Right kidney (tissue), 1 donor: ENCODE measurements around the gene MTA2.

Experiments
- DNase-seq: peaks from one replicate; pipeline ENCODE4 v3.0.0-alpha.2; 2016

MTA2 gene

GRCh38 chr11:62613291-62613778 lies 11.7 kb upstream of the MTA2 start:
- no peak for DNase-seq

- DNase-seq: peak; percentile 65
Measured at GRCh38 chr11:62612366-62613290, 11.0 kb upstream of the MTA2 start, which contains the start of the genes EML3 and ROM1. TSS of gene EML3 (minus strand) at chr11:62612775. CDS start at chr11:62612457, 318 bp downstream. TSS of gene ROM1 (plus strand) at chr11:62613257. CDS start at chr11:62613282, 25 bp downstream.

GRCh38 chr11:62611705-62612365 lies 10.2 kb upstream of the MTA2 start:
- DNase-seq: peak; percentile 72

- no peak for DNase-seq
Measured at GRCh38 chr11:62610814-62611704, 9.4 kb upstream of the MTA2 start.

- no peak for DNase-seq
Measured at GRCh38 chr11:62610403-62610802, 8.7 kb upstream of the MTA2 start.

GRCh38 chr11:62608776-62609175 lies 7.1 kb upstream of the MTA2 start:
- no peak for DNase-seq

- DNase-seq: no peak
Measured at GRCh38 chr11:62607714-62608113, 6.0 kb upstream of the MTA2 start.

GRCh38 chr11:62605902-62606301 lies 4.2 kb upstream of the MTA2 start:
- no peak for DNase-seq

GRCh38 chr11:62605467-62605866 lies 3.8 kb upstream of the MTA2 start:
- no peak for DNase-seq

- peak; percentile 49 for DNase-seq
Measured at GRCh38 chr11:62604460-62605120, 2.9 kb upstream of the MTA2 start.

- no peak for DNase-seq
Measured at GRCh38 chr11:62603776-62604299, 2.2 kb upstream of the MTA2 start.

GRCh38 chr11:62603072-62603408 lies 1.4 kb upstream of the MTA2 start:
- DNase-seq: no peak

GRCh38 chr11:62602141-62603071 lies 741 bp upstream of the MTA2 start:
- DNase-seq: peak; percentile 83

GRCh38 chr11:62601122-62601371 lies 618 bp downstream of the MTA2 start:
- no peak for DNase-seq

GRCh38 chr11:62600367-62601121 lies 1.1 kb downstream of the MTA2 start:
- DNase-seq: no peak

- no peak for DNase-seq
Measured at GRCh38 chr11:62599901-62600300, 1.8 kb downstream of the MTA2 start.

GRCh38 chr11:62599069-62599696 lies 2.5 kb downstream of the MTA2 start:
- DNase-seq: peak; percentile 62

GRCh38 chr11:62595124-62595523 lies 6.5 kb downstream of the MTA2 start:
- DNase-seq: no peak

GRCh38 chr11:62593434-62594044 lies 8.1 kb downstream of the MTA2 start:
- DNase-seq: peak; percentile 29
